Cardiac fibroblast (primary cell): ENCODE measurements around the gene SAMD14.

ENCODE experiments used
- DNase-seq, 2 donors: peaks; one replicate each; pipeline versions ENCODE4 v3.0.0 to v3.0.0-alpha.2; 2010; ENCODE audit warnings: low read depth in 2 of 2
- H3K4me3 ChIP-seq, 2 donors: replicated peaks in 1 of 2; 1 replicate in 1 of 2; 2 replicates in 1 of 2; pipeline ENCODE4 v1.5.1; 2011; ENCODE audit warnings: low read depth in 2 of 2, low read length in 2 of 2, mild to moderate bottlenecking in 2 of 2, moderate library complexity in 1 of 2
- TF ChIP-seq, protein P1 (sequence below): IDR thresholded peaks from one replicate; pipeline ENCODE4 v1.5.1; 2011; ENCODE audit warnings: low read depth, mild to moderate bottlenecking, low read length, inconsistent platforms

SAMD14 gene

DNA sequence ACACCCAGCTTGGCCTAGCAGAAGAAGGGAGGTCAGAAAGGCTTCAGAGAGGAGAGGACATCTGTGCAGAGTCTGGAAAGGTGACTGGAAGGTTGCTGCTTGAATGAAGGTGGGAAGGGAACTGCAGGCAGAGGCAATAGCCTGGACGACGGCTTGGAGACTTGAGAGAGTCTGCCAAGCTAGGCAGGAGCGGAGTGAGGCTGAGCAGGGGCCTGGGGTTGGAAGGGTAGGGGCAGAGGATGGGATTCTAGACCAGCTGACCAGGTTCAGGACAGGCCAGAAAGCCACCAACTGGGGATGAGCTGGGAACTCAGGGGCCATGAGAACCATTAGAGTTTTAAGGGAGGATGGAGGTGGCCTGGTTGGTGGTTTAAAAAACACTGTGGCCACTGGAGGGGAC is 35.5 kb upstream of the SAMD14 start:
- H3K4me3 ChIP-seq = no peak overlapping the region

DNA sequence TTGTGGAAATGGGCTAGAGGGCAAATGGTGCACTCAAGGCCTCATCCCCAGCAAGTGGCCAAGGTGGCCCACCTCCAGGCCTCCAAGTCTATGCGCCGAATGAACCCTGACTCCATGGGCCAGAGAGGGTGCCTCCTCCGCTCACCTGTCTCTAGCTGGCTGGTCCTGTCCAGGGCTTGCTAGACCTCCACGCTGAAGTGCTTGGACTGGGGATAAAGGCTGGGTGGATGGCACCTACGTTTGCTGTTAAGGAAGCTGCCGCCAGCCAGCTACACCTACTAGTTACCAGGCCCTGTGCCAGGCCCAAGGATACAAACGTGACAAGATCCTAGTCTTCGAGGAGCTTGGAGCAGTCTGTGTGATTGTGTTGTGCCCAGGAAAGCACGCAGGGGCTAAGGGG is 35.1 kb upstream of the SAMD14 start:
- TF ChIP-seq, protein P1, sequence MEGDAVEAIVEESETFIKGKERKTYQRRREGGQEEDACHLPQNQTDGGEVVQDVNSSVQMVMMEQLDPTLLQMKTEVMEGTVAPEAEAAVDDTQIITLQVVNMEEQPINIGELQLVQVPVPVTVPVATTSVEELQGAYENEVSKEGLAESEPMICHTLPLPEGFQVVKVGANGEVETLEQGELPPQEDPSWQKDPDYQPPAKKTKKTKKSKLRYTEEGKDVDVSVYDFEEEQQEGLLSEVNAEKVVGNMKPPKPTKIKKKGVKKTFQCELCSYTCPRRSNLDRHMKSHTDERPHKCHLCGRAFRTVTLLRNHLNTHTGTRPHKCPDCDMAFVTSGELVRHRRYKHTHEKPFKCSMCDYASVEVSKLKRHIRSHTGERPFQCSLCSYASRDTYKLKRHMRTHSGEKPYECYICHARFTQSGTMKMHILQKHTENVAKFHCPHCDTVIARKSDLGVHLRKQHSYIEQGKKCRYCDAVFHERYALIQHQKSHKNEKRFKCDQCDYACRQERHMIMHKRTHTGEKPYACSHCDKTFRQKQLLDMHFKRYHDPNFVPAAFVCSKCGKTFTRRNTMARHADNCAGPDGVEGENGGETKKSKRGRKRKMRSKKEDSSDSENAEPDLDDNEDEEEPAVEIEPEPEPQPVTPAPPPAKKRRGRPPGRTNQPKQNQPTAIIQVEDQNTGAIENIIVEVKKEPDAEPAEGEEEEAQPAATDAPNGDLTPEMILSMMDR = no peak
- no peak overlapping the region for H3K4me3 ChIP-seq
- DNase-seq = no peak

More for the DNA sequence above, 35.5 kb upstream of the SAMD14 start:
- TF ChIP-seq, protein P1 = no peak
- no peak for DNase-seq

DNA sequence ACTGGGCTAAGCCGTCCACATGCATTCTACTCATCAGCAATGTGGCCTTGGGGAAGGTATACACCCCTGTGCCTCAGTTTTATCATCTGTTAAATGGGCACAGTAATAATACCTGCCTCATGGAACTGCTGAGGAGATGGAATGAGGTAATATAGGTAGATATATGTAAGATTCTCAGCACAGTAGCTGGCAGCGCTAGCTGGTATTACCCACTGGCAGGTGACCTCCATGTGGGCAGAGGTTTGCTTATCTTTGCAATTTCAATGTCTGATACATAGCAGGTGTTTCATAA is 34.7 kb upstream of the SAMD14 start:
- H3K4me3 ChIP-seq = no peak overlapping the region
- TF ChIP-seq, protein P1 = no peak
- no peak for DNase-seq

DNA sequence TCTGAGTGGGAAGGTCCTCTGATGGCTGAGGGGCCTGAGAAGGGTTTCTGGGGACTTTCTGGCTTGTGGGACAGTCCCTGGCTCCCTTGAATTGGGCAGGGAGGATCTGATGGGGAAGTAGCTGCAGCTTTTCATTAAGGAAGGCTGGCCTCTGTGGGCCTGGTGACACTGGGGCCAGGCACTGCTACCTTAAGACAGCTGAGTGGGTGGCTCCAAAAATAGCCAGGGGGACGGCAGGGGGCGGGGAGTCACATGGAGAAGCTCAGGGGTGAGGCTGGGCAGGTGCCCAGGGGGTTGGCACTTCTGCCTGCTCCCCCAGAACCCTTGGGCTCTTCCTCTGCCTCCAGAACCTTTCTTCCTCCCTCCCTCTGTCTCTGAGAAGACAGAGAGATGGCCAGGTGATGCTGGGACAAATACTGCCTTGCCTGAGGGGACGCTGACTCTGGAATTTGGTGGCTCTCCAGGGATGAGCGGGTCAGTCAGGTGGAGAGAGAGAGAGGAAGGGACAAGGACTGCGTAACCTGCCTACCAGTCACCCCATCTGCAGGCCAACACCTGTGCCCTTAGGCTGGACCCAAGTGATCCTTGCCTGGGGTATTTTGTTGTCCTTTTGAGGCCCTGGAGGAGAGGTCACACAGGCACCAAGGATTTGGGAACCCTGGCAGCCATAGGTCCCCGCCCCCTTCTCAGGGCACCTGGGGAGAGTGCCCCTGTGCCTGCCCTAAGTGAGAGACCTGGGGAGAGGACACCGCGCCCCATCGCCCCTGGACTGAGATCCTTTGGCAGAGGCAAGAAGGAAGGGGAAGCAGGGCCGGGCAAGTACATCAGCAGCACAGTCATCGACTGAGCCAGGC is 34.1 kb upstream of the SAMD14 start:
- DNase-seq = no peak
- TF ChIP-seq, protein P1 = no peak

DNA sequence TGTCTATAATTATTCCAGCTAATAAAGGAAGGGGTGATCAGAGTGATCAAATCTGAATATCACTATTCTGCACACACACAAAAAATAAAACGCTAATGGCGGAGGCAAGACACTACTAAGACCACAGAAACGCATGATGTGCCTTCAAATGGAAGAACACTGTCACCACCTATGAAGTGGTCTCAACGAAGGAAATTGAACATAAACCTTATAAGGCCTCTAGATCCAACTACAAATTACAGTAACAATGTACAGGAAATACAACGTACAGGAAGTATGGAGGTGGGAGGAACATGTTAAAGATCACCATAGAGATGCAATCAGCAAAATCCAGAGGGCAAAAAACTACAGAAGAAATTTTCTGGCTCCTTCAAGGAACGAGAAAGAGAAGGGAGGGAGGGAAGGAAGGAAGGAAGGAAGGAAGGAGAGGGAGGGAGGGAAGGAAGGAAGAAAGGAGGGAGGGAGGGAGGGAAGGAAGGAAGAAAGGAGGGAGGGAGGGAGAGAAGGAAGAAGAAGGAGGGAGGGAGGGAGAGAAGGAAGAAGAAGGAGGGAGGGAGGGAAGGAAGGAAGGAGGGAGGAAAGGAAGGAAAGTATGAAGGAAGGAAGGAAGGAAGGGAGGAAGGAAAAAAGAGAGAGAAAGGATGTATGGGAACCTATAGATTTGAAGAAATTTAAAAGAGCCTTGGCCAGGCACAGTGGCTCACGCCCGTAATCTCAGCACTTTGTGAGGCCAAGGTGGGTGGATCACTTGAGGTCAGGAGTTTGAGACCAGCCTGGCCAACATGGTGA is 32.7 kb upstream of the SAMD14 start:
- no peak overlapping the region for H3K4me3 ChIP-seq
- no peak for DNase-seq
- TF ChIP-seq, protein P1 = no peak

More for the DNA sequence above, 34.1 kb upstream of the SAMD14 start:
- H3K4me3 ChIP-seq = no peak overlapping the region

DNA sequence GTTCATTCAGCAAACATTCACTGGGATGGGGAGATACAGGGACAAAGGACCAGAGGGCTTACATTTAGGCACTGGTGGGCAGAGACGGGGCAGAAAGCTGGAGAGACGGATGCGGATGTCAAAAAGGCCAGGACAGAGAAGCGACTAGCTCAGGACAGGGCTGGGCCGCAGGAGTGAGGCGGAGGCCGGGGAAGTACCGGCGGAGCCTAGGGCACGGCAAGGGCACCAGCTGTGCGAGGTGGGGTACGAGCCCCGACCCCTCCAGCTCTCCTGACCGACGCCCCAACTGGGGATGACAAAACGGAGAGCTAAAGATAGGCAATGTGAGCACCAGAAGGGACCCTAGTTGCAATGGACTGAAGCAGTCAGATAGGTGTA is 31.9 kb upstream of the SAMD14 start:
- no peak for DNase-seq
- TF ChIP-seq, protein P1 = no peak
- no peak overlapping the region for H3K4me3 ChIP-seq
